ENCODE results near the gene ALOX15B.

DNA sequence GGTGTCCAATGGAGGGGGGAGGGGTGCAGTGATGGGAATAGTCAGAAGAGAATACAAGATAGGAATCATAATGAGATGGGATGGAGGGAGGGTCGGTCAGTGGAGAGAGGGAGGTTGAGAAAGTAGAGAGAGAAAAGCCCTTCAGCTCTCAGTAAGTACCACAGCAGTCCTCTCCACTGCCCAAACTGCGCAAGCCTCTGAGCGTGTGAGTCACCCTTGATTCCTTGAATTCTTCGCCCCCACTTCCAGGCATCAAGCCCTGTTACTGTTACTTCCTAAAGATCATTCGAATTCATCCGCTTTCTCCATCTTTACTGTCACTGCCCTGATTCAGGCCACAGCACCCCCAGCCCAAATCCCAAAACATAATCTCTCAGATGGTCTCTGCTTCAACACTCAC, 34.0 kb upstream of the ALOX15B start:
- TF ChIP-seq CTCF (IDR thresholded peaks at IDR 0.05; ENCODE audit: low read length), result no peak
- no peak for TF ChIP-seq EZH2phosphoT487 (IDR thresholded peaks at IDR 0.05; ENCODE audit: low read length)
- no peak for TF ChIP-seq EZH2 (optimal IDR thresholded peaks at IDR 0.05; ENCODE audit: low read depth, low read length)
